Pancreas (tissue), 8 donors: ENCODE data around the gene CDC7. TPM values are rescaled to one million over a fixed set of nuclear protein-coding genes. Genes with fewer than 3 reads are reported as not detected.

Source experiments
- polyA plus RNA-seq, 2 donors: library from polyadenylated mRNA; stranded (reverse); fragments of 200-250 nt; gene quantifications; one replicate each; pipeline ENCODE4 v1.2.3, GENCODE V29; 2013
- total RNA-seq, 6 donors: library from RNA; stranded (reverse); fragmentation: NEBNext Ultra II Directional in 4 of 6; extraction: Animal tissue kit (Norgen Biotek cat#: 25700) in 4 of 6; gene quantifications; one replicate each; pipeline versions ENCODE4 v1.2.1 to v1.2.4, GENCODE V29; 2021 to 2023
- donor health status: healthy with polysubstance abuse.
- donor health status: DM: no; HTN: no; CAD: no; lungs with moderate emphysema.
- donor health status: DM: no; HTN: no; CAD: no.
- donor health status: Bipolar disorder and iron deficiency.
- donor health status: DM: yes; HTN: yes; CAD: no.
- donor health status: DM: no; HTN: no; CAD: no.
- donor health status: DM: no; HTN: no; CAD: no.
- donor health status: DM: yes; HTN: yes; CAD: no.

Gene CDC7
- total and polyA plus RNA-seq, 8 donors = 0.56 to 2.4 (median 0.92) TPM

Other genes starting within 250 kb of the CDC7 start
- gene HFM1, start 96.0 kb upstream of the CDC7 start, total RNA-seq = 1 to 10 TPM in 2 of 6 donors, under 1 TPM in 4; 0.54 to 2.1 (median 0.98) TPM
- gene HFM1, start 96.0 kb upstream of the CDC7 start, polyA plus RNA-seq = 1 to 10 TPM; 2.2 to 2.4 TPM